Right lobe of liver (tissue), 6 donors: ENCODE data around the gene NPRL2. TPM values are rescaled to one million over a fixed set of nuclear protein-coding genes. Genes with fewer than 3 reads are reported as not detected.
A peak's percentile ranks its signal among the peaks of the same experiment; 100 is the strongest.

Experiments
- ATAC-seq, 4 donors: fragments of 200-7000 bp; cut with Tn5 transposase; one replicate each; pipeline ENCODE4 v1.9.1; 2020; ENCODE audit warnings: mild to moderate bottlenecking in 4 of 4, moderate library complexity in 4 of 4
- DNase-seq, 3 donors: peaks; one replicate each; pipeline ENCODE4 v3.0.0-alpha.2; 2020
- H3K27ac ChIP-seq, 3 donors: fragments of 200-600 bp; one replicate each; pipeline ENCODE4 v1.8.0; 2022
- H3K27me3 ChIP-seq, 2 donors: fragments of 200-600 bp; one replicate each; pipeline ENCODE4 v1.8.0; 2022
- H3K36me3 ChIP-seq, 4 donors: fragments of 200-600 bp; sonication (generic) in 1 of 4; one replicate each; pipeline versions ENCODE4 v1.5.1 to v1.8.0; 2017 to 2022; ENCODE audit warnings: control low read depth in 1 of 4
- H3K4me1 ChIP-seq, 4 donors: fragments of 200-600 bp; sonication (generic) in 1 of 4; one replicate each; pipeline versions ENCODE4 v1.5.1 to v1.8.0; 2017 to 2022; ENCODE audit warnings: control low read depth in 1 of 4
- H3K4me3 ChIP-seq, 3 donors: fragments of 200-600 bp; one replicate each; pipeline ENCODE4 v1.8.0; 2022
- H3K9me3 ChIP-seq, 4 donors: fragments of 200-600 bp; sonication (generic) in 1 of 4; one replicate each; pipeline versions ENCODE4 v1.5.1 to v1.8.0; 2017 to 2022; ENCODE audit warnings: control low read depth in 1 of 4
- CTCF ChIP-seq, 4 donors: fragments of 200-600 bp in 3 of 4; fragments of 450-650 bp in 1 of 4; IDR thresholded peaks; one replicate each; pipeline versions ENCODE4 v1.5.1 to v1.8.0; 2016 to 2022; ENCODE audit warnings: antibody characterized with exemption in 4 of 4, mild to moderate bottlenecking in 2 of 4
- POLR2A ChIP-seq: fragments of 450-650 bp; IDR thresholded peaks from one replicate; pipeline ENCODE4 v1.6.1; 2017; ENCODE audit warnings: antibody characterized with exemption, mild to moderate bottlenecking
- WGBS: methylation state at CpG from one replicate; pipeline ENCODE4 v1.1.6; 2018; ENCODE audit warnings: low coverage, low lambda C conversion rate; ENCODE audit not compliant: insufficient coverage; ENCODE audit errors: missing lambda C conversion rate; 5-methylcytosine and 5-hydroxymethylcytosine counted together
- intact Hi-C, 2 donors: fragments of 100-400 bp; cut with DNase I; formaldehyde crosslinking; loops; one replicate each; pipeline versions ENCODE4 v1.11.2 to v1.14.1; 2022
- total RNA-seq, 6 experiments: library from RNA; depleted of rRNA in 2 of 6; stranded (reverse); fragments of >200 nt in 2 of 6; fragmentation: NEBNext Ultra II Directional in 3 of 6; extraction: Animal tissue kit (Norgen Biotek cat#: 25700) in 3 of 6; gene quantifications; one replicate each; pipeline versions ENCODE4 v1.1.0 to v1.2.4, GENCODE V29; 2016 to 2023
- donor health status: DM: no; HTN: yes; CAD: no.
- donor health status: DM: no; HTN: no; CAD: no.
- donor health status: DM: no; HTN: no; CAD: no.
- donor health status: DM: no; HTN: yes; CAD: no.
- donor health status: DM: no; HTN: yes; CAD: no.

The NPRL2 gene
- total RNA-seq, 6 experiments from 2014 or later = 10.6 to 18.3 (median 14.4) TPM

GRCh38 chr3:50392101-50392715 lies 41.6 kb upstream of the NPRL2 start:
- intact Hi-C loops = no loop called here
- H3K4me1 ChIP-seq = no peaks in the 10 kb centered on the region
- no peaks in the 10 kb centered on the region for H3K9me3 ChIP-seq
- DNase-seq (no peak), ATAC-seq (no peak)
- H3K27ac ChIP-seq = no peak overlapping the region
- no peaks in the 10 kb centered on the region for H3K36me3 ChIP-seq
- no peaks in the 10 kb centered on the region for H3K27me3 ChIP-seq
- WGBS = no CpG with 5 or more reads among the region's 5 CpGs
- H3K4me3 ChIP-seq = no peak overlapping the region
- TF ChIP-seq POLR2A (no peak), CTCF (IDR thresholded peaks at IDR 0.05) (no peak)

- Histone ChIP-seq H3K27ac (no peak overlapping the region), H3K27me3 (no peaks in the 10 kb centered on the region), H3K4me1 (no peaks in the 10 kb centered on the region), H3K36me3 (no peaks in the 10 kb centered on the region), H3K9me3 (no peaks in the 10 kb centered on the region), H3K4me3 (no peak overlapping the region)
- WGBS = 60% methylated on average over 3 of the region's 12 CpGs
- intact Hi-C loops = no loop called here
- DNase-seq (peak; percentile 67 to 79 (median 72)), ATAC-seq (peak; percentile 56 to 77 (median 64))
- TF ChIP-seq POLR2A (no peak), CTCF (IDR thresholded peaks at IDR 0.05) (no peak)
These were observed 40.1 kb upstream of the NPRL2 start for GRCh38 chr3:50390508-50391224.

- Histone ChIP-seq H3K4me3 (no peak overlapping the region), H3K27me3 (no peaks in the 10 kb centered on the region), H3K4me1 (no peaks in the 10 kb centered on the region), H3K9me3 (no peaks in the 10 kb centered on the region), H3K27ac (no peak overlapping the region), H3K36me3 (no peaks in the 10 kb centered on the region)
- no CpG with 5 or more reads among the region's 6 CpGs for WGBS
- intact Hi-C loops = no loop called here
- no peak for DNase-seq
- no peak for ATAC-seq
- TF ChIP-seq POLR2A = no peak
These were observed 38.8 kb upstream of the NPRL2 start for GRCh38 chr3:50389414-50389767.

GRCh38 chr3:50388720-50389413 lies 38.3 kb upstream of the NPRL2 start:
- no peak for ATAC-seq
- Histone ChIP-seq H3K36me3 (no peaks in the 10 kb centered on the region), H3K27ac (no peak overlapping the region), H3K4me1 (no peaks in the 10 kb centered on the region), H3K9me3 (no peaks in the 10 kb centered on the region), H3K4me3 (no peak overlapping the region), H3K27me3 (no peaks in the 10 kb centered on the region)
- WGBS = 66% methylated on average over 7 of the region's 22 CpGs
- DNase-seq = no peak
- intact Hi-C loops = no loop called here
- no peak for TF ChIP-seq CTCF (IDR thresholded peaks at IDR 0.05)
- TF ChIP-seq POLR2A = no peak
